NCI-H1694 treated with DMSO at 0.1 percent for 48 hours (cell line): ENCODE results near the gene ADAMTS17.

Experiments used
- DNase-seq: peaks from one replicate; lab custom pipeline; 2025; lab: John Stamatoyannopoulos, UW

Gene ADAMTS17

GRCh38 chr15:100022391-100022790 lies 319.4 kb downstream of the ADAMTS17 start:
- DNase-seq = no peak

GRCh38 chr15:100021653-100022052 lies 320.1 kb downstream of the ADAMTS17 start:
- no peak for DNase-seq

GRCh38 chr15:100020614-100021013 lies 321.2 kb downstream of the ADAMTS17 start:
- DNase-seq = no peak

GRCh38 chr15:100020189-100020588 lies 321.6 kb downstream of the ADAMTS17 start:
- no peak for DNase-seq

GRCh38 chr15:100019601-100020000 lies 322.2 kb downstream of the ADAMTS17 start:
- DNase-seq = no peak

- DNase-seq = no peak
Observed at GRCh38 chr15:100018191-100018590, 323.6 kb downstream of the ADAMTS17 start.

GRCh38 chr15:100017140-100017539 lies 324.6 kb downstream of the ADAMTS17 start:
- DNase-seq = no peak

GRCh38 chr15:100016632-100017031 lies 325.1 kb downstream of the ADAMTS17 start:
- DNase-seq = no peak

- DNase-seq = no peak
Observed at GRCh38 chr15:100011235-100011634, 330.5 kb downstream of the ADAMTS17 start.

- DNase-seq = no peak
Observed at GRCh38 chr15:100009372-100009771, 332.4 kb downstream of the ADAMTS17 start.

- DNase-seq = no peak
Observed at GRCh38 chr15:100008258-100008657, 333.5 kb downstream of the ADAMTS17 start.

- DNase-seq = no peak
Observed at GRCh38 chr15:100007609-100008008, 334.2 kb downstream of the ADAMTS17 start.

GRCh38 chr15:100005715-100006114 lies 336.1 kb downstream of the ADAMTS17 start:
- no peak for DNase-seq

- no peak for DNase-seq
Observed at GRCh38 chr15:100005013-100005412, 336.8 kb downstream of the ADAMTS17 start.

- no peak for DNase-seq
Observed at GRCh38 chr15:100002787-100003536, 338.8 kb downstream of the ADAMTS17 start.

- DNase-seq = no peak
Observed at GRCh38 chr15:100002086-100002620, 339.6 kb downstream of the ADAMTS17 start.

- no peak for DNase-seq
Observed at GRCh38 chr15:100001405-100001804, 340.4 kb downstream of the ADAMTS17 start.

GRCh38 chr15:99999282-100000070 lies 342.3 kb downstream of the ADAMTS17 start:
- DNase-seq = no peak

- DNase-seq = no peak
Observed at GRCh38 chr15:99998661-99999101, 343.1 kb downstream of the ADAMTS17 start.

GRCh38 chr15:99997112-99997651 lies 344.6 kb downstream of the ADAMTS17 start:
- DNase-seq = no peak

- DNase-seq = no peak
Observed at GRCh38 chr15:99996660-99997059, 345.1 kb downstream of the ADAMTS17 start.

- no peak for DNase-seq
Observed at GRCh38 chr15:99995543-99995942, 346.2 kb downstream of the ADAMTS17 start.

- DNase-seq = no peak
Observed at GRCh38 chr15:99994849-99995248, 346.9 kb downstream of the ADAMTS17 start.
